NCI-H1436 treated with DMSO at 0.1 percent for 48 hours (cell line): ENCODE data around the gene RHBDD2.
"Not testable (repeated sequence)": the region's sequence is repeated elsewhere in the genome, so short reads cannot be mapped to it uniquely, and the experiment has no call there.

Experiments used
- DNase-seq: peaks from one replicate; lab custom pipeline; 2025; lab: John Stamatoyannopoulos, UW

The RHBDD2 gene

DNA sequence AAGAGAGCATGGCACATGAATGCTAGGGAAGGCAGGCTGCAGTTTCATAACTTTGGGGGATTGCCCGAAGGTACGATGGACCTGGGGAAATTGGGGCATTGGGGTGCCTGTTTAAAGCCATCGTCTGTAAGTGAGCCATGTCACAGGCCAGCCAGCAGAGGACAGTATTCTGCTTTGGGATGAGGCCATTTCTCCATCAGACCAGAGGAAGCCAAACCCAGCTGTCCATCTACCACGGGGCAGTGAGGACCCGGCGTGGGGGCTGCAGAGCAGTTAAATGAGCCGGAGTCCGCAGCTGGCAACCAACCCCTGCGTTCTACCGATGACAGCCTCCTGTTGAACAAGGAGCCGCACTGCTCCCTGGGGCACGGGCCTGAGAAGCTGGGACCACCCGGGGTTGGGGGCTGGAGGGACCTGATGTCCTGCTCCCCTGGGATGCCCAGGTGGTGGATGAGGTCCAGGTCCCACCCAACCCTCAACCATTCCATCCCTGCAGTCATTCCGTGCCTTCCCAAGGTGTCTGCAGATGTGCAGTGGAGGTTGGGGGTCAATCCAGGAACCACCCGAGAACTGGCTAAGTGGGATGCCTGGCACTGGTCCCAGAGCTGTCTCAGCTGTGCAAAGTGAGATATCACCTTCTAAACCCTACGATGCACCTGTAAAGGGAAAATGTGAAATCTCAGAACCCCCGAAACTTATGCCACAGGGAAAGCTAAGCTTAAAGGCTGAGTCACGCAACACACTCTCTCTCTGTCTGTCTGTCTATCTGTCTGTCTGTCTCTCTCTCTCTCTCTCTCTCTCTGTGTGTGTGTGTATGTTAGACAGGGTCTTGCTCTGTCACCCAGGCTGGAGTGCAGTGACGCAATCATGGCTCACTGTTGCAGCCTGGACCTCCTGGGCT, 12.1 kb upstream of the RHBDD2 start:
- DNase-seq = peak; percentile 28

DNA sequence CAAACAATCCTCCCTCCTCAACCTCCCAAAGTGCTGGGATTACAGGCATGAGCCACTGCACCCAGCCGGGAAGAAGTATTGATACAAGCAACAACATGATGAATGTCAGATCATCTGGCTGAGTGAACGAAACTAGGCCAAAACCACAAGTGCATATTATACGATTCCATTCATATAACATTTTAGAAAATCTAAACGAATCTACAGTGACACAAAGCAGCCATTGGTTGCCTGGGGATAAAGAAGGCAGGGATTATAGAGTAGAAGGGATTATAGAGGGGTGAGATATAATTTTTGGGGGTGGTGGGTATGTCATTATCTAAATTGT, 11.5 kb upstream of the RHBDD2 start:
- no peak for DNase-seq

DNA sequence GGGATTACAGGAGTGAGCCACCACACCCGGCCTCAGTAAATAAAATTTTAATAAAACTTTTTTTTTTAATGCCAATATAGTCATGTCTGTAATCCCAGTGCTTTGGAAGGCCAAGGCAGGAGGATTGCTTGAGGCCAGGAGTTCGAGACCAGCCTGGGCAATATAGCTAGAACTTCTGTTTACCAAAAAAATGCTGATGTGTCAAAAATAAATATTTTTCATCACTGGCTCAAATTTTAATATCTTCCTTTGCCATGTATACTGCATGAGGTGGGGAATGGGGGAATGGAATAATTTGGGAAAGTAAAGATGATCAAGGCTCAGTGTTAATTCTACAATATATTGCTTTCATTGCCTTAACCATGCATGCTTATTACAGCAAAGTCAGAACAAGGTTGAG, 10.7 kb upstream of the RHBDD2 start:
- no peak for DNase-seq

DNA sequence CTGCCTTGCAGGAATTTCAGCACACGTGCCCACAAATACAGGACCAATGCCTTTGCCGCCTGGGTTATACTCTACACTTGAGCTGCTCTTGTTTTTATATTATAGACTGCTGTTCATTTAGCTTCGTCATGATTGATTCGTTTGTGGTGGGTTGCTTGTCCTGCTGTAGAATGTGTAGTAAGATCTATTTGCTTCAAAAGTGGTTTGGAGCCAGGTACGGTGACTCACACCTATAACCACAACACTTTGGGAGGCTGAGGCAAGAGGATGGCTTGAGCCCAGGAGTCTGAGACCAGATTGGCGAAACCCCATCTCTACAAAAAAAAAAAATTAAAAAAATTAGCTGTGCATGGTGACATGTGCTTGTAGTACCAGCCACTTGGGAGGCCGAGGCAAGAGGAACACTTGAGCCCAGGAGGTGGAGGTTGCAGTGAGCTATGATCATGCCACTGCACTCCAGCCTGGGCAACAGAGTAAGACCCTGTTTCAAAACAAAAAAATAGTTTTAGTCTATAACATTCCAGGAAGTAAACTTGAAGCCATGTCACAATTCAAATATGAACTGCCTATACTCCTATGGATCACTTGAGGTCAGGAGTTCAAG, 9.0 kb upstream of the RHBDD2 start:
- DNase-seq = no peak

DNA sequence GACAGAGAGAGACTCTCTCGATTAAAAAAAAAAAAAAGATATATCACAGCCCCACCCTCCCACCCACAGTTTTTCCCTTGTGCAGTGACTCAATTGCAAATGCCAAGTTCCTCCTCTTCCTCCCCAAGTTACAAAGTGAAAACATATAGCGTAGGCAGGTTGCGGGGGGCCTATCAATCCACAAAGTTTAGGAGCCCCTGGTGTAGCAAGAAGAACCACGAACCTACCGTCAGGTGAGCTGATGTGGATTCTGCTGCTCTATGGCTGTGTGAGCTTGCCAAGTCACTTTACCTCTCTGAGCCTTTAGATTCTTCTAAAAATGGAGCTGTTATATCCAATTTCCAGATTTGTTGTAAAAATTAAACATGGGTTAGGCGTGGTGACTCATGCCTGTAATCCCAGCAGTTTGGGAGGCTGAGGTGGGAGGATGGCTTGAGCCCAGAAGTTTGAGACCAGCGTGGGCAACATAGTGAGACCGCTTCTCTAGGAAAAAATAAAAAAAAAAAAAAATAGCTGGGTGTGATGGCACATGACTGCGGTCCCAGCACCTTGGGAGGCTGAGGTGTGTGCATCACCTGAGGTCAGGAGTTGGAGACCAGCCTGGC, 8.2 kb upstream of the RHBDD2 start:
- no peak for DNase-seq

DNA sequence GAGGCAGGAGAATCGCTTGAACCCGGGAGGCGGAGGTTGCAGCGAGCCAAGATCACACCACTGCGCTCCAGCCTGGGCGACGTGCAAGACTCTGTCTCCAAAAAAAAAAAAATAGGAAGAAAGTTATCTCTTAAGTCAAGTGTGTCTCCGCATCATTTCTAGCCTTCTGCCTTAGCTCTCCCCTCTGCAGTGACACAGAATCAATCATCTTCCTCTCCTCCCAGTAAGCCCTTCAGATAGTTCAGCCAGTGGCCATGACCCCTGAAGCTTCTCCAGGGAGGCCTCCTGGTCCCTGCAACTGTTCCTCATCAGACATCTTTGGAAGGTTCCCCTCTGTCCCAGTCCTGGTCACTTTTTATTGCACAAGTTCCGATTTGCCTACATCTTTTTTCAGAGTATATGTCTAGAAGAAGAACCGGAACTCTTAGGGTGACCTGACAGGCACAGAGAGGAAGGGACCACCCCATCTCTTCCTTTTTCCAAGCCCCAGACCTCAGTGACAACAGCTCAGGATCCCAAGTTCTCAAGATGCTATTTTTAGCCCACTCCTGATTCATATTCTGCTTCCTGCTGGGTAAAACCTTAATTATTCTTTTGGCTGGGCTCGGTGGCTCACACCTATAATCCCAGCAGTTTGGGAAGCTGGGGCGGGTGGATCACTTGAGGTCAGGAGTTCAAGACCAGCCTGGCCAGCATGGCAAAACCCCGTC, 6.6 kb upstream of the RHBDD2 start:
- DNase-seq = no peak

DNA sequence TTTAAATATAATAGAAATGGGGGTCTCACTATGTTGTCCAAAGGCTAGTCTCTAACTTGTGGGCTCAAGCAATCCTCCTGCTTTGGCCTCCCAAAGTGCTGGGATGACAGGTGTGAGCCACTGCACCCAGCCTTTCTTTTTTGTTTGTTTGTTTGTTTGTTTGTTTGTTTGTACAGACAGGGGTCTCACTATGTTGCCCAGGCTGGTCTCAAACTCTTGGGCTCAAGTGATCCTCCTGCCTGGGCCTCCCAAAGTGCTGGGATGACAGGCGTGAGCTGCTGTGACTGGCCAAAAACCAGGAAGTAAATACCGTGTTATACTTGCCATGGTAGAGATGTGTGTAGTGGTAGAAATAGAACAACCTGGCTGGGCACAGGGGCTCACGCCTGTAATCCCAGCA, 4.7 kb upstream of the RHBDD2 start:
- DNase-seq = not testable (repeated sequence)

DNA sequence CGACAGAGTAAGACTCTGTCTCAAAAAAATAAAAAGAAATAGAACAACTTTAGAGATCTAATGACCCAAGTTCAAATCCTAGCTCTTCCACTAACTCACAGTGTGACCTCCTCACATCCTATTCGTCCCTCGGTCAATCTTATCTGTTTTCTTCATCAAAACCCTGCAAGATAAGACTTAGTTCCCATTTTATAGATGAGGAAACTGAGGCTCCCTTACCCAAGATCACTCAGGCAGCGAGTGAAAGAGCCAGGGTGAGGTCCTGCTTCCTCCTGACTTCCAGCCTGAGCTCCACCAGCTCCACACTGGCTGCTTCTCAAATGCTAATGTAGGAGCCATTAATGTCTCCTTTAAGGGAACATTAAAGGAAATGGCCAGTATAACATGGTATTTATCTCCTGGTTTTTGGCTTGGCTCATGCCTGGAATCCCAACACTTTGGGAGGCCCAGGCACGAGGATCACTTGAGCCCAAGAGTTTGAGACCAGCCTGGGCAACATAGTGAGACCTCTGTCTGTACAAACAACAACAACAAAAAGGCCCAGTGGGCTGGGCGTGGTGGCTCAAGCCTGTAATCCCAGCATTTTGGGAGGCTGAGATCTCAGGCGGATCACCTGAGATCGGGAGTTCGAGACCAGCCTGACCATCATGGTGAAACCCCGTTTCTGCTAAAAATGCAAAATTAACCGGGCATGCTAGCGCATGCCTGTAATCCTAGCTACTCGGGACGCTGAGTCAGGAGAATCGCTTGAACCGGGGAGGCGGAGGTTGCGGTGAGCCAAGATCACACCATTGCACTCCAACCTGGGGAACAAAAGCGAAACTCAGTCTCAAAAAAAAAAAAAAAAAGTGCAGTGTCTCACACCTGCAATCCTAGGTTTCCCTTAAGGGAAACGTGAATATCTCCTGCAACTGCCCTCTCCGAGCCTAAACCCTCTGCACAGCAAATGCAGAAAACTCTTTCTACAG, 3.4 kb upstream of the RHBDD2 start:
- DNase-seq = no peak

DNA sequence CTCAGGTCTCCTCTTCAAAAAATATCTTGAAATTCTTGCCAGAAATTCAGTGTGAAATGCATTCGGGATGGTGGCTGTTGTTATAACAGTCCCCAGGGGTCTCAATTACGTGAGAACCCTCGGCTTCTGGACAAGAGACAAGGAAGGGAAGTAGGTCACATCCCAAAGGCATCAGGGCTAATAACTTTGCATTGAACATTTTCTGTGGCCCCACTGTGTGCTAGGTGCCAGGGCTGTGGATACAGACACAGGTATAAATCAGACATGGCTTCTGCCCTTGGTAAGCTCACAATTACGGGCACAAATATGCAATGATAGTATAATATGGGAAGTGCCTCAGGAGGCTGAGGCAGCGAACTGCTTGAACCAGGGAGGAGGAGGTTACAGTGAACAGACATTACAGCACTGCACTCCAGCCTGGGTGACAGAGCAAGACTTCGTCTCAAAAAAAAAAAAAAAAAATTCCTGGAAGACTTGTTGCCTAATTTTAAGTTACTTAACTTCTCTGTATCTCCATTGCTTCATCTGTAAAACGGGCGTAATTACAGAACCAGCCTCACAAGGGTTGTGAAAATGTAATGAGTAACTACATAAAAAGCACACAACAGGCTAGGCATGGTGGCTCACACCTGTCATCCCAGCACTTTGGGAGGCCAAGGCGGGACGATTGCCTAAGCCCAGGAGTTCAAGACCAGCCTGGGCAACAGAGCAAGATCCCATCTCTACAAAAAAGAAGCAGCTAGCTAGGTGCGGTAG, 2.5 kb upstream of the RHBDD2 start:
- DNase-seq = no peak

DNA sequence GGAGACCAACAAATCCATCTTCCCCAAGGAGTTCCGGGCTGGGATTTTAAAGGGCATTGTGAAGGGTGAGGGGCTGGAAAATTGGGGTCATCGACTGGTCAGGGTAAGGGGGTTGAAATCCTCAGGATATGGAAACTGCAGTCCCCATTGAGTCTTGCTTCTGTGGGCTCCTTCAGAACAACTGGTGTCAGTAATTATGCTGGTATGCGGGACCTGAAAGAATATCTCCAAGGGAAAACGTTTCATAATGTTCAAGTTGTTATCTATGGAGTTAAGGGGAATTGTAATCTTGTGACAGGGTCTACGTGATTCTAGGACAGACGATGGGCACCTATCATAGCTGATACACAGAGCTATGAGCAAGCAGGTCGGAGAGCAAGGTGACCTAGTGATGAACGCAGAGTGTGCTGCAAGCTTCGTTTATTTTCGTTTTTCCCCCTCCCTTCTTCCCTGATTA, 494 bp upstream of the RHBDD2 start:
- no peak for DNase-seq

DNA sequence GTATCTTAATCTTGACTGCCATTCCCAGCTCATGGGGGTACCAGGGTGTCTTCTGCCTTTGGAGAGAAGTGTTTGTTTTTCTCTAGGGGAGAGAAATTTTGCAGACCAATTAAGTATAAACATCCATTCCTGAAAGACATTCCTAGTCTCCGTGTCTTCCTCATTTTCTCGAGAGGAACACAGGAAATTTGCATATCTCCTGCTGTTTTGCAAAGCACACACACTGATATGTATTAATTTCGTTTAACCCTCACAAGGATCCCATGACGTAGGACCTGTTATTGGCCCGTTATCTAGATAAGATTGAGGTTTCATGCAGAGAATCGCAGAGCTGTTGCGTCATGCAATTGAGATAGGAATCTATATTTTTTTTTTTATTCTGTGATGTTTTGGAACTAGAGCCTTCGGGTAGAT, 944 bp downstream of the RHBDD2 start:
- DNase-seq = no peak

DNA sequence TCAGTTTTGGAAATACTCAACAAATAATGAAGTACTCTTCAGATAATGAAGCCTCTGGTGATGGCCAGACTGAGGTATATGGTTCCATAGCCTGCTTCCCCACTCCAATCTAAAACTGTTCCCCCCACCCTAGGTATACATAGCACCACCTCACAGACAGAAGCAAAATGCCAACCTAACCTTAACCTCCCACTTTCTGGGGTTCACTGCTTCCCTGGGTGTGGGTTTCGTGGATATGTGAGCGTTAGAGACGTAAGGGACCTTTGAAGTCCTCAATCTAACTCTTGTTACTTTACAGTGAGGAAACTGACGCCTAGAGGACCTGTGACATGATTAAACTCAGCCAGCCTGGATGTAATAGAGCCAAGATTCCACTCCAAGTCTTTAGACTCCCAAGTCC, 1.4 kb downstream of the RHBDD2 start:
- DNase-seq = no peak

DNA sequence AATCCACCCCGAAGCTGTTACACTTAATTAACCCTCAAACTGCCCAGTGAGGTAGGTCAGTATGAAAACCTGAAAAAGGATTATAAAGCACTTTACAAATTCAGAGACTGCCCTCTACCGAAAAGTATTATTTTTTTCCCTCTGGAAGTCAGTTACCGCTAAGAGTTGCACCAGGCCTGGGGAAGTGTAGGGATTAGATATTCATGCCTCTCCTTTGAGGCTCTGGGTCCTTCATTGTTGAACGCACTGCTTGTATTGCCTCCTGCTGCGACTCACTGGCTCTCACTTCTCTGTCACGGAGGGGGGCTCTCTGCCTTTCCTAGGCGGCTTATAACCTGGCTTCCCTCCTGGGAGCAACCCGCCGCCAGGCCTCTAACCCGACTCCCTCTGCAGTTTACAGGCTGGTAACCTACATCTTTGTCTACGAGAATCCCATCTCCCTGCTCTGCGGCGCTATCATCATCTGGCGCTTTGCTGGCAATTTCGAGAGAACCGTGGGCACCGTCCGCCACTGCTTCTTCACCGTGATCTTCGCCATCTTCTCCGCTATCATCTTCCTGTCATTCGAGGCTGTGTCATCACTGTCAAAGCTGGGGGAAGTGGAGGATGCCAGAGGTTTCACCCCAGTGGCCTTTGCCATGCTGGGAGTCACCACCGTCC, 2.7 kb downstream of the RHBDD2 start:
- no peak for DNase-seq

DNA sequence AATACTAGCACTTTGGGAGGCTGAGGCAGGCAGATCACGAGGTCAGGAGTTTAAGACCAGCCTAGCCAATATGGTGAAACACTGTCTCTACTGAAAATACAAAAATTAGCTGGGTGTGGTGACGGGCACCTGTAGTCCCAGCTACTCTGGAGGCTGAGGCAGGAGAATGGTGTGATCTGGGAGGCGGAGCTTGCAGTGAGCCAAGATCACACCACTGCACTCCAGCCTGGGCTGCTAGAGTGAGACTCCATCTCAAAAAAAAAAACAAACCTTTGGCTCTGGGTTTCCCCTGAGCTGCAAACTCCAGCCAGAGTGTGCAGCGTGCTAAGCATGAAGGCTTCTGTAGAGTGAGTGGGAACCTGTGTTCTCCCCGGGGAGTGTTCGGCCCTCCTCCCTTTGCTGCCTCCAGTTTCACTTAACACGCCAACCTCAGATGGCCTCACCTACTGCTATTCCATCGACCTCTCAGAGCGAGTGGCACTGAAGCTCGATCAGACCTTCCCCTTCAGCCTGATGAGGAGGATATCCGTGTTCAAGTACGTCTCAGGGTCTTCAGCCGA, 4.5 kb downstream of the RHBDD2 start:
- DNase-seq = not testable (repeated sequence)

DNA sequence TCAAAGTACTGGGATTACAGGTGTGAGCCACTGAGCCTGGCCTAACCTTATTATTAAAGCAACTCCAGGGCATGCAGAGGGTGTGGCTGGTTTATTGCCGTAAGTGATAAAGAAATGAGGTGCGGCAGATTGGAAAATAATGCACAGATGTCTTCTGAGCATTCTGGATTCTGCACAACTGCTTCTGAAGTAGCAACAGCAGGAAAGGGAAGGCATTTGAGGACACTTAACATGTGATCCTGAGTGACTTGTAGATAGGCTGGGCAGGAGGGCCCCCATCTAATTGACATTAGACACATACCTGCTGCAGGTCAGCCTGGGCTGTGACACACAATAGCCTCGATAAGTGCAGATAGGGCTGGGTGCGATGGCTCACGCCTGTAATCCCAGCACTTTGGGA, 5.6 kb downstream of the RHBDD2 start:
- no peak for DNase-seq

DNA sequence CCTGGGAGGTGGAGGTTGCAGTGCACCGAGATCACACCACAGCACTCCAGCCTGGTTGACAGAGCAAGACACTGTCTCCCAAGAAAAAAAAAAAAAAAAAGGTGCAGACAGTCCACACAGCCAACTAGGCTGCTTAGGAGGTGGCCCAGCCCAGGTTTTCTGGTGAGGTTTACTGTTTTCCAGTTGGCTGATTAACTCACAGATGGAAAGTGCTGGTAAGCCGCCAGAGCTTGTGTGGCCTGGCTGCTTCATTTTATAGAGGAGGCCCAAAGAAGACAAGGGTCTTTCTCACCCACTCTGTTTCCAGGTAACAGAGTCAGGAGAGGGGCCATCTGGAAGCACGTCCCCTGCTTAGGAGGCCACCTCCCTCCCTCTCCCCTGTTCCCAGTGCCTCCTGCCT, 6.2 kb downstream of the RHBDD2 start:
- DNase-seq = no peak

DNA sequence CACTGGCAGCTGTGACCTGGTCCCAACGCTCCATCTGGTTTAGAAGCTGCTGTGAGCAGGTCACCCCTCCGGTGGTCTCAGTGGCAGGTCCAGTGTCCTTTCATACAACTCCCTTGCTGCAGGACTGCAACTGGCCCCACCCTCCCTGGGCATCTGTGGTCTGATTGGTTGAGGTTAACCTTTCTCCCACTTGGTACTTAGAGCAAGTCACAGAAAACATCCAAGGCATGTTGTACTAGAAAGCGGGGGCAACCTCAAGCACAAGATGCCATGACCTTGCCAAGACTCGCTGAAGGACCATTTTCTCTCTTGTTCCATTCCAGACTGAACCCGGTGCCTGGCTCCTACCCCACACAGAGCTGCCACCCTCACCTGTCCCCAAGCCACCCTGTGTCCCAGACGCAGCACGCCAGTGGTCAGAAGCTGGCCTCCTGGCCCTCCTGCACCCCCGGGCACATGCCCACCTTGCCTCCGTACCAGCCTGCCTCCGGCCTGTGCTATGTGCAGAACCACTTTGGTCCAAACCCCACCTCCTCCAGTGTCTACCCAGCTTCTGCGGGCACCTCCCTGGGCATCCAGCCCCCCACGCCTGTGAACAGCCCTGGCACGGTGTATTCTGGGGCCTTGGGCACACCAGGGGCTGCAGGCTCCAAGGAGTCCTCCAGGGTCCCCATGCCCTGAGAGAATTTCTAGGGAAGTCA, 9.0 kb downstream of the RHBDD2 start:
- DNase-seq = no peak

DNA sequence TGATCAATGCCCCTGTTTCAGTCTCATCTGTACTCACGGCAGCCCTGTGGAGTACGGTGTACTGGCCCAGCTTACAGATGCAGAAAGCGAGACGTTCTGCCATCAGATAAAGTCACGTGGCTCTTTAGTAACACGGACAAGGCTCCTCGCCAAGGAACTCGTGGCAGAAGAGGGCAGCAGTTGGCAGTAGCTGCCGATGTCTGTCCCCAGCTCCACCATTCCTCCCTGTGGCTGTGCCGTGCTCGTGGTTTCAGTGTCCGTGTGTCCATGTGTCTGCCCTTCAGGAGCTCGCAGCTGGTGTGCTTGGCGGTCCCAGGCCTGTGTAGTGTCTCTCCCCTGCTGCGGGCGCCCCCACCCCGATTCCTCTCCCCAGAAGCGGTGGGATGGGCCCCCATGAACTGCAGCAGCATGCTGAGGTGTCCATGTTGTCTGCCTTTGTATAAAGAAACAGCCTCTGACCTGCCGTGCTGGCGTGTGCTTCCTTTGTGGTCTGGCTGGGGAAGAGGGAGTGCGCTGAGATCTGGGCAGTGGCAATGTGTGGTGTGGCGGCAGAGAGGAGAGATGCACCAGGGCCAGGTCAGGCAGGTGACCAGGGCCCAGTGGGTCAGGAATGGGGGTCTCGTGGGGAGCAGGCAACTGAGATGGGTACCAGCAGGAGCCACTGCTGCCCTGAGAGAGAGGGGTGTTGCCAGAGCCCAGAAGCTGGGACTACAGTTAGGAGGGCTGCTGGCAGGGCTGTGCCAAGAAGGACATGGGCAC, 9.8 kb downstream of the RHBDD2 start:
- DNase-seq = no peak
